NCI-H1694 (cell line): ENCODE data around the gene SLC8A2.

Experiments used
- DNase-seq: peaks from one replicate; lab custom pipeline; 2025; lab: John Stamatoyannopoulos, UW

SLC8A2 gene, protein sequence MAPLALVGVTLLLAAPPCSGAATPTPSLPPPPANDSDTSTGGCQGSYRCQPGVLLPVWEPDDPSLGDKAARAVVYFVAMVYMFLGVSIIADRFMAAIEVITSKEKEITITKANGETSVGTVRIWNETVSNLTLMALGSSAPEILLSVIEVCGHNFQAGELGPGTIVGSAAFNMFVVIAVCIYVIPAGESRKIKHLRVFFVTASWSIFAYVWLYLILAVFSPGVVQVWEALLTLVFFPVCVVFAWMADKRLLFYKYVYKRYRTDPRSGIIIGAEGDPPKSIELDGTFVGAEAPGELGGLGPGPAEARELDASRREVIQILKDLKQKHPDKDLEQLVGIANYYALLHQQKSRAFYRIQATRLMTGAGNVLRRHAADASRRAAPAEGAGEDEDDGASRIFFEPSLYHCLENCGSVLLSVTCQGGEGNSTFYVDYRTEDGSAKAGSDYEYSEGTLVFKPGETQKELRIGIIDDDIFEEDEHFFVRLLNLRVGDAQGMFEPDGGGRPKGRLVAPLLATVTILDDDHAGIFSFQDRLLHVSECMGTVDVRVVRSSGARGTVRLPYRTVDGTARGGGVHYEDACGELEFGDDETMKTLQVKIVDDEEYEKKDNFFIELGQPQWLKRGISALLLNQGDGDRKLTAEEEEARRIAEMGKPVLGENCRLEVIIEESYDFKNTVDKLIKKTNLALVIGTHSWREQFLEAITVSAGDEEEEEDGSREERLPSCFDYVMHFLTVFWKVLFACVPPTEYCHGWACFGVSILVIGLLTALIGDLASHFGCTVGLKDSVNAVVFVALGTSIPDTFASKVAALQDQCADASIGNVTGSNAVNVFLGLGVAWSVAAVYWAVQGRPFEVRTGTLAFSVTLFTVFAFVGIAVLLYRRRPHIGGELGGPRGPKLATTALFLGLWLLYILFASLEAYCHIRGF

GRCh38 chr19:47471733-47472457 lies at the start of gene SLC8A2:
TSS of gene SLC8A2 (minus strand) at chr19:47471893. CDS start at chr19:47466403, 5,490 bp downstream.
- DNase-seq, result peak; percentile 62

- DNase-seq, result no peak
These were observed 49.1 kb upstream of the SLC8A2 start for GRCh38 chr19:47520839-47521238.

GRCh38 chr19:47520343-47520806 lies 48.7 kb upstream of the SLC8A2 start:
- no peak for DNase-seq

DNA sequence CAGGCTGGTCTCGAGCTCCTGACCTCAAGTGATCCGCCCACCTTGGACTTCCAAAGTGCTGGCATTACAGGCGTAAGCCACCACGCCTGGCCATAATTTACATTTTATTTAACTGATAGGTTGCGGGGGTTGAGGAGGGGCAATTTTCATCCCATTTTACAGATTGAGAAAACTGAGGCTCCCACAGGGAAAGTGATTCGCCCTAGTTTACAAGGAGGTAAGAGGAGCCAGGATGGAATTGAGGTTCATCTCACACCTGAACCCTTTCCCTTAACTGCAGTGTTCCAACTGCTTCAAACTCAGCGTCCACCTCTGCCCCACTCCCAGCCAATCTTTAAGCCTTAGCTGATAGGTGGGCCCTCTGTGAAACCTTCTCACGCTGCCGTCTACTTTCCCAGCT lies 47.2 kb upstream of the SLC8A2 start:
- DNase-seq, result no peak

DNA sequence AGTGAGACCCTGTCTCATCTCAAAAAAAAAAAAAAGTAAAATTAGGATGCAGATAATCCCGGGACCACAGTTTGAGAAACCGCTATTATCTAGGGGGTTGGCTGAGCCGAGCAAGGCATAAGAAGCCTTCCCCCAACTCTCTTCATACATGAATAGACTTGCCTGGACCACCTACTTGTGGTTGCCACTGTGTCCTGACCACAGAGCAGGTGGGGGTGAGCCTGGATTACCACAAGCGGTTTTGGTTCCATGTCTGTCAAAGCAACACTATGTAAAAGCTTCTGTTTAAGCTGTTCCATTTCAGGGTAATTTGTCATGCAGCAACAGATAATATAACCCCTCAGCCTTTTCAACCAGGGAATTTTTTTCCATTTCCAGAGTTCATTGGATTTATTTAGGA lies 46.4 kb upstream of the SLC8A2 start:
- no peak for DNase-seq

DNA sequence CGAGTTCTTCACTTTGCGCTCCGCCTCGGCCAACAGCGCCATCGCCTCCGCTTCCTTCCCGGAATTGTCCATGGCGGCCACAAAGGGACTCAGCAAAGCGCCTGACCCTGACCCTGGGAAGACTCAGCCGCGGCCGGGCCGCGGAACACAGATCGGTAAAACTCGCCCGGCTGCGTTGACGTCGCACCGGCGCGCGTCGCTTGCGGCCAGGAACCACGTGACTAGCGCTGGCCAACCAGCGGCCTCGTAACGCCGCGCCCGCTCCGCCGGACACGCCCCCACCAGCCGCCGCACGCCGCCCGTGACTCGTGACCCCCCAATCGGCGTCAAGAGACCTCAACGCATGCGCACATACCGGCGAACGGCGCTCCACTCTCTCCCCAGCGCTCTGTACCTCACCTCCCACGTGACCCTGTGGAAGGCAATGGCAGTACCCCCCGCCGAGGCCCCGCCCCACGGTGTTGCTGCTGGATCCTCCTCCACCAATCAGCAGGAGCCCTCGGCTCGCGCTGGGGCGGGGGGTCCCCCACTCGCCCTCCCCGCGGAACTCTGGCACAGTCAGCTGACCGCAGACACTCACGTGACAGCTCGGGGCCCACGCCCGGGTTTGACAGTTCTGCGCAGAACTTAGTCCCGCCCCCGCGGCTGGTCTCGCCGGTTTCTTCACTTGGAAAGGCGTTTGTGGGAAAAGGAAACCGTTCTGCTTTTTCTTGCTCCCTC lies 43.3 kb upstream of the SLC8A2 start, which contains the start of gene NAPA:
TSS of gene NAPA (minus strand) at position 195 of the 720 bp plus-strand sequence. CDS start at position 72, 123 bp downstream.
- peak; percentile 100 for DNase-seq

DNA sequence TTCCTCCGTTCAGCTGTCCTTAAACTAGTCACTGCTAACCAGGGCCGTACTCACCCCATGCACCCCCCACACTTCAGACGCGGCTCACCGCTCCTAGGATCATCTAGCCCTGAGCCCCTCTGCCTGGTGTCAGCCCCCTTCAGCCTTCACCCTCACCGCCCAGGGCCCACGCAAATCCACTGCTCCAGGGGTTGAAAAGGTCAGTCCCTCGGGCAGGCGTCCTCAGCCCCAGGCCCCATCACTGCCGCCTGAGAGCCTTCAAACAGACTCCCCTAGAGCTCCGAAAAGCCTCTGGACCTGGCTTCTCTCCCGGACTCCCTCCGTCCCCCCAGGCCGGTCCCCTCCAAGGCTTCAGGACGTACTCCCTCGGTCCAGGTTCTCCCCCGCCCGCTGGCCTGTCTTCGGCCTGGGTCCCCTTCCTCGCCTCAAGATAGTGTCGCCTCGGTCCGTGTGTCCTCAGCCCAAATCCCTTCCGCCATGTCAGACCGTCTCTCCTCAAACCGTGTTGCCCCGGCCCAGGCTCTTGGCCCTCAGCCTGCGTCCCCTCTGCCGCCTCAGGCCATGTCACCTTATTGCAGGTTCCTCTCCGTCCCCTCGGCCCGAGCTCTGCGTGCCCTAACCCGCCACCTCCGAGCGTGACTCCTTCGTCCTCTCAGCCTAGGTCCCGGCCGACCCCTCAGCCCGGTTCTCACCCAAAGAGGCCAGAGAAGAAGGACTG lies 42.6 kb upstream of the SLC8A2 start:
- no peak for DNase-seq

DNA sequence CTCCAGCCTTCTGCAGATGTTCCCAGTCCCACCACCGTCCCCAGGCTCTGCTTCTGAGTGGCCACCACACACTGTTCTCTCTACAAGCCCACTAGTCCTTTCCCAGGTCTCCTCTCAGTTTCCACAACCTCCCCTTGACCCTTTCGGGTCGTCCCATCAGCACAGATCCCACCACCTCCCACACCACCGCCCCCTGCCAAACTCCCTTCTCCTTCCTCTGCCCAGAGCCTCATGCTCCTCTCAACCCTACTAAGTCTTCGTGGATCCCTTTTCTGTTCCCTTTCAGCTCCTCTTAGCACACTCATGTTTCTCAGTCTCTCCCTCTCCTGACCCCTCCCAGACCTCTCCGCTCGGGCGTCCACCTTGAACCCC lies 41.2 kb upstream of the SLC8A2 start:
- DNase-seq, result no peak

GRCh38 chr19:47512183-47512947 lies 40.7 kb upstream of the SLC8A2 start:
- DNase-seq, result no peak

- peak; percentile 94 for DNase-seq
These were observed 40.0 kb upstream of the SLC8A2 start for GRCh38 chr19:47511681-47512080.

- no peak for DNase-seq
These were observed 39.4 kb upstream of the SLC8A2 start for GRCh38 chr19:47511128-47511517.

DNA sequence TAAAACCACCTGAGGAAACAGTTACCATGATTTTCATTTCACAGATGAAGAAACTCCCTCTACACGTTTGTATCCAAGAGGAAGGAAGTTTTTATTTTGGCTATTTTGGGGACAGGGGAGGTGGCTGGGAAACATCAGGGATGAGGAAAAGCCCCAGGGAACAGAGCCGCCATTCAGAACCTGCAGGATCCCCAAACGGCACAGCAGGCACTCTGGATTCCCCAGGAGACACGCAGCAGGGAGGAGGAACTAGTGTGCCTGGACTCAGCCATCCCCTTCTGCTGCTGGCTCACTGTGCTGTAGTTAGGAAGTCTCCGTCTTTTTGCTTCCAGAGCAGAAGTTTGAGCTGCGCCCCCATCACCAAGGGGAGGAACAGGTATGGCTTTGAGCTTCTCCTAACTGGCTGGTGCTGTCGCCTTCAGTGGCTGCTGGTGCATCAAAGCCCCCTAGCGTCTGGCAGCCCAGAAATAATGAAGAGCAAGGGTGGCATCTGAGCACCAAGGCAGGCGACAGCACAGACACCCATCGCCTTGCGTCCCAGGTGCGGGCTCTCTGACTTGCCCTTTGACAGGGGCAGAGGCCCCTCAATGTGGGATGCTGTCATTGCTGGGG lies 38.9 kb upstream of the SLC8A2 start:
- DNase-seq, result peak; percentile 37

DNA sequence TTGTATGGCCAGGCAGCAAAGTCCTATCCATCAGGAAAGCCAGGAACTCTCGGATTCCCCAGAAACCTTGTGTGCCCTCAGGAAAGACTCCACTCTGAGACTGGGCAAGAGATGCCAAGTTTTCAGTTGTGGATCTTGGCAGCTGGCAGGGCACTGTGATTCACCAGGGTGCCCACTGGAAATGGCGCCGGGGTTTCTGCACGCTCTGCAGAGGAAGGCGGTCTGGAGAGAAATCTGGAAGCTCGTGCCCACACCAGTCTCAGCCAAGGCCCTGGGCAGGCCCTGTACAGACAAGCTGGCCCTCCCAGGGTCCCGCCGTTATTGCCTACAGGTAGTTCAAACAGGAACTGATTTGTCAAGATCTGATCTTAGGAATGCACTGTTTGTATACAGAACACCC lies 38.3 kb upstream of the SLC8A2 start:
- no peak for DNase-seq

- DNase-seq, result no peak
These were observed 37.6 kb upstream of the SLC8A2 start for GRCh38 chr19:47509170-47509847.

- no peak for DNase-seq
These were observed 37.0 kb upstream of the SLC8A2 start for GRCh38 chr19:47508721-47509120.

GRCh38 chr19:47507924-47508553 lies 36.3 kb upstream of the SLC8A2 start:
- peak; percentile 82 for DNase-seq

DNA sequence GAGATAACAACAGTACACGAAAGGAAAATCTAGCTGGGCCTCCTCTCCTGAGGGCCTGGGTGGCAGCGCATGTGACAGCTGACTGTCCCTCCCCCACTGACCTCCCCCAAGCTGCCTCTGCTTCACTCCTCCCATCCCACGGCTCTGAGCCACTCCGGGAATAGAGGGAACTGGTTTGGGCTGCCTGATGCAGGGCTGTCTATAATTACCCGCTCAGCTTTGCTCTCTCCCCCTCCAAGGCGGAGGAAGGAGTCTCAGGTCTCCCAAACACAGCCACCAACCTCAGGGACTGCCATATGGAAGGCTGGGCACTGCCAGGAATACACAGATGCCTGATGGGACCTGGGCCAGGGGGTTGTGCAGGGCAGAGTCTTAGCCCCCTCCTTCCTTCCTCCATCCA lies 35.3 kb upstream of the SLC8A2 start:
- peak; percentile 88 for DNase-seq

DNA sequence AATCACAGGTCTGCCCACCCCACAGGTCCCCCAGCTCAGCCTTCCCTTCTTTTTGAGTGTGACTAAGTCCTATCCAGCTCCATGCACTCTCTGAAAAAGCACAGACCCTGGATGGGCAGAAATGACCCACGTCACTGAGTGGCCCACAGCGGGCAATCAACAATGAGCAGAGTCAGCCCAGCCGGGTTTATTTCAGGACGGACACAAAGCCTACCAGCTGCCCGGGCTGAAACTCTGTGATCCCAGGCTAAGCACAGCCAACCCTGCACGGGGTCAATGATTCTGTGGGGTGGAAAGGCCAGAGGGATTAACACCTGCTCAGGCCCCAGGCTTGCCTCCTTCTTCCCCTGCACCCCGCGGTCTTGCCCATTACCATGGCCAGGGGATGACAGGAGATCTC lies 34.8 kb upstream of the SLC8A2 start:
- no peak for DNase-seq
